Effector memory CD8-positive, alpha-beta T cell (primary cell): ENCODE measurements around the gene CYB5R3.

Experiments used
- ATAC-seq: fragments of 150-1000 bp; cut with Tn5 transposase; replicated peaks from 2 replicates; pipeline ENCODE4 v1.10.0; 2021; ENCODE audit warnings: mild to moderate bottlenecking, moderate library complexity
- DNase-seq, 3 experiments: peaks; one replicate each; pipeline ENCODE4 v3.0.0; 2021
- H3K27ac Mint-ChIP-seq, 2 donors: one replicate each; pipeline ENCODE4 v1.8.0; 2022; ENCODE audit warnings: mild to moderate bottlenecking in 2 of 2, mixed read lengths in 2 of 2, moderate library complexity in 2 of 2
- H3K27me3 Mint-ChIP-seq, 2 donors: one replicate each; pipeline ENCODE4 v1.8.0; 2022; ENCODE audit warnings: mixed read lengths in 2 of 2
- H3K36me3 Mint-ChIP-seq: one replicate; pipeline ENCODE4 v1.8.0; 2022; ENCODE audit warnings: mild to moderate bottlenecking, moderate library complexity, mixed read lengths; ENCODE audit not compliant: insufficient read depth
- H3K4me1 Mint-ChIP-seq, 2 donors: one replicate each; pipeline ENCODE4 v1.8.0; 2022; ENCODE audit warnings: low read depth in 2 of 2, mixed read lengths in 2 of 2
- H3K4me3 Mint-ChIP-seq, 2 donors: one replicate each; pipeline ENCODE4 v1.8.0; 2022; ENCODE audit warnings: mild to moderate bottlenecking in 2 of 2, mixed read lengths in 2 of 2, moderate library complexity in 2 of 2
- H3K9me3 Mint-ChIP-seq, 2 donors: one replicate each; pipeline ENCODE4 v1.8.0; 2022; ENCODE audit warnings: mixed read lengths in 2 of 2

CYB5R3 gene

DNA sequence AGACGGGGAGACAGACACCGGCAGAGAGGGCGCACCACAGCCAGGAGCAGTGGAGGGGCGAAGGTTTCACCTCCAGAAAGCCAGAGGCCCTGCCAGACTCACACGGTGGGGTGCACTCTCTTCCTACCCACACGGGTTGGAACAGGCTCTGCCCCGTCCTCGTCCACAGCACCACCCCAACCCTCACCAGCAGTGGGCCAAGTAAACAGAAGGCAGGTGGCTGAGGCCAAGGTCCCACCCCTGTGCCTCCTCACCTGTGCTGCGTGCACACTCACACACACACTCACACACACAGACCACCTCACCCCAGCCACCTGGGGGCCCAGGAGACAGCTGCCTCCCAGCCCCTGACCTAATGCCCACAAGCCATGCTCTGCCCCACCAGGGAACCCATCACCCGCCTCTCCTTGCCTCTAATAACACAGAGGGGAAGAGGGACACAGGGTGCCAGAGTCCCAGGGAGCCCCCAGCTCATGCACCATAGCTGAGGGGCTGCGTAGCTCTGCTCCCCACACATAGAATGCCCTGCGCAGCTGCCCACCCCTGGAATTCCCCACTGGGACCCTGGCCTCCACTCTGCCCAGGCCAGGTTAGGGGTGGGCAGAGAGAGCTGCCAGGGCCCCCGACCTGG is 3.1 kb downstream of the CYB5R3 start:
- no peaks in the 10 kb centered on the region for H3K27me3 Mint-ChIP-seq
- H3K36me3 Mint-ChIP-seq: peaks cover 30% of the 10 kb centered on the region
- H3K4me1 Mint-ChIP-seq: peaks cover 29 to 36% of the 10 kb centered on the region in 2 donors
- H3K27ac Mint-ChIP-seq: peak overlapping the region in 1 of 2 donors; percentile 65
- H3K4me3 Mint-ChIP-seq: peak overlapping the region in 1 of 2 donors; percentile 15
- no peak for ATAC-seq
- H3K9me3 Mint-ChIP-seq: no peaks in the 10 kb centered on the region
- no peak for DNase-seq

- Mint-ChIP-seq H3K9me3 (no peaks in the 10 kb centered on the region), H3K27me3 (no peaks in the 10 kb centered on the region), H3K4me1 (peaks cover 29 to 37% of the 10 kb centered on the region in 2 donors), H3K4me3 (no peak overlapping the region), H3K36me3 (peaks cover 27% of the 10 kb centered on the region), H3K27ac (peak overlapping the region in 1 of 2 donors; percentile 65)
- ATAC-seq: no peak
- no peak for DNase-seq
These were observed 3.8 kb downstream of the CYB5R3 start for GRCh38 chr22:42645341-42645937.

GRCh38 chr22:42644422-42645340 is 4.5 kb downstream of the CYB5R3 start:
- H3K4me3 Mint-ChIP-seq: no peak overlapping the region
- DNase-seq: no peak

DNA sequence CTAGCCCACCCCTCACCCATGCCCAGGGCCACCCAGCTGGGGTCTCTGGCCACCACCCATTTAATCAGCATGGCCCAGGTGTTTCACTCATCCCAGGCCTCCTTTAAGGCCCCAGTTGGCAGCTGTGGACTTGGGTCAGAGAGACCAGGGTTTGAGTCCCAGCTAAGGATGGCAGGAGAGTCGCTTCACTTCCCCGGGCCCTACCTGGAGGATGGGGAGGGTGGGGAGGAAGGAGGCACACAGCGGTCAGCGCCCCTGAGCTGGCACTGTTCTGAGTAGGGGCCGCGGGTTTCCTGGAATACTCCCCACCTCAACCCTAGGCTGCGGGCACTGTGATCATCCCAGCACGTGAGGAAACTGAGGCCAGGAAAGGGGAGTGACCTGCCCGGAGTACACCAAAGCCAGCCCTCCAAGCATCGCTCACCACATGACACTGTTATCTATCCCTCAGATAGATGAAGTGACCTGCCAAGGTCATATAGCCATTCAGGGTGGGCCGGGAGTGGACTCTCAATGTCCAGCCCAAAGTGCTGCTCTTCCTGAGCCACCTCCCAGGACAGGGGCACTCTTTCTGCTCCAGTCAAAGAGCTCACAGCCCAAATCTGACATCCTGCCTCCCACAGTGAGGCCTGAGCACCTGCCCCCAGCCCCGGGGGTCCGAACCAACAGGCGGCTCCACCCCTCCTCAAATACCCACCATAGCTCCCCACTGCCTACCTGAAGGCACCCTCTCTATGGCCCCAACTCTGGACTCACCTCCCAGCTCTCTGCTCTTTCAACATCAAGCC is 5.4 kb downstream of the CYB5R3 start:
- peak overlapping the region in 1 of 2 donors; percentile 7 for H3K27ac Mint-ChIP-seq
- peaks cover 29 to 38% of the 10 kb centered on the region in 2 donors for H3K4me1 Mint-ChIP-seq
- no peak for DNase-seq
- H3K4me3 Mint-ChIP-seq: no peak overlapping the region
- no peak for ATAC-seq
- H3K9me3 Mint-ChIP-seq: no peaks in the 10 kb centered on the region
- H3K36me3 Mint-ChIP-seq: peaks cover 21% of the 10 kb centered on the region
- no peaks in the 10 kb centered on the region for H3K27me3 Mint-ChIP-seq

More at GRCh38 chr22:42644422-42645340, 4.5 kb downstream of the CYB5R3 start:
- peaks cover 29 to 38% of the 10 kb centered on the region in 2 donors for H3K4me1 Mint-ChIP-seq
- peaks cover 20% of the 10 kb centered on the region for H3K36me3 Mint-ChIP-seq
- peak overlapping the region; percentile 7 to 65 for H3K27ac Mint-ChIP-seq
- H3K27me3 Mint-ChIP-seq: no peaks in the 10 kb centered on the region
- no peaks in the 10 kb centered on the region for H3K9me3 Mint-ChIP-seq
- ATAC-seq: no peak

DNA sequence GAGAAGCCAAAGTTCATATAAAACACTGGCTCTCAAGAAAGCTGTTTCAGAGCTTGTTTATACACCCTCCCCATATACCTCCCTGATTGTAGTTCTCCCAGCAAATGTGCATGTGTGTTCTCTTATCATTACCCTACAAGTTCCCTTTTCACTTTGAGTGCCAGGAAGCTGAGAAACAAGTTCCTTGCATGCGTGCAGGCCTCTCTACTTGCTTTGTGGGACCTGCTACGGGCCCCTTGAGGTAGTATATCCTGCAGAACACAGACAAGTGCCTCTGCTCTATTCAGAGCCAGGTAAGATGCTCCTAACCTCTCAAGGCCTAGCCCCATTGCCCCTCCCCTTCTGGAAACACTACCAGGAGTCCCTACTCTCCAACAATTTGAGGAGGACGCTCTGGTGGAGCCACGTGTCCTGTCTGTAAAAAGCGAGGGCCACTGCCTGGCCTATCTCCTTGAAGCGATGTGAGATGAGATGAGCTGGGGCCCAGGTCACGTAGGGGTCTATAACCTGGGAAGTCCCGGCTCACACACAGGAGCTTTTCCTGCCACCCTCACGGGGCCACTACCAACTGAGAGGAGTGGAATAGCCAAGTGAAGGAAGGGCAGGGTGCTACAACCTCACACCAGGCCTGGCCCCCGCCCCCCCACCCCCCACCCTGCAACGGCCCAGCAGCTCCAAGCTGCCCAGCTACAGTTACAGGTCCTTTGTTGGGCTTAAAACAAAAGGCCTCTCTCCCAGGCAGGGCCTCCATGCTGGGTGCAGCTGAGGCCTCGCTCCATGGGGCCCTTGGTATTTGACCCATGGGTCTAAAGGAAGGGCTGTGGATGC is 6.2 kb downstream of the CYB5R3 start:
- DNase-seq: no peak
- Mint-ChIP-seq H3K4me1 (peaks cover 22 to 33% of the 10 kb centered on the region in 2 donors), H3K9me3 (no peaks in the 10 kb centered on the region), H3K27ac (no peak overlapping the region), H3K36me3 (peaks cover 15% of the 10 kb centered on the region), H3K27me3 (no peaks in the 10 kb centered on the region), H3K4me3 (no peak overlapping the region)
- no peak for ATAC-seq

DNA sequence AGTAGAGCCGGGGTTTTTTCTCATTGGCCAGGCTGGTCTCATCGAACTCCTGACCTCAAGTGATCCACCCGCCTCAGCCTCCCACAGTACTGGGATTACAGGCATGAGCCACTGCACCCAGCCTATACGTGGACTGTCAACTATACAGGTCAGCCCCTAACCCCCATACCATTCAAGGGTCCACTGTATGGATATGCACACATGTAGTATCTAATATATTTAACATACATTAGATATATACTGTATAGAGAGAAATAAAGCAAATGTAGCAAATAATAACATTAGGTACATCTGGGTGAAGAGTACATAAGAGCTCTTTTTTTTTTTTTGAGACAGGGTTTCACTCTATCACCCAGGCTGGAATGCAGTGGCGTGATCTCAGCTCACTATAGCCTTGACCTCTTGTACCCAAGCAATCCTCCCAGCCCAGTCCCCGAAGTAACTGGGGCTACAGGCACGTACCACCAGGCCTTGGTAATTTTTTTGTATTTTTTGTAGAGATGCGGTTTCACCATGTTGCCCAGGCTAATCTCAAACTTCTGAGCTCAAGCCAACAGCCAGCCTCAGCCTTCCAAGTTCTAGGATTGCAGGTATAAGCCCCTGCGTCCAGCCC is 7.3 kb downstream of the CYB5R3 start:
- H3K27me3 Mint-ChIP-seq: no peaks in the 10 kb centered on the region
- no peaks in the 10 kb centered on the region for H3K9me3 Mint-ChIP-seq
- DNase-seq: no peak
- peak overlapping the region; percentile 44 to 82 for H3K27ac Mint-ChIP-seq
- ATAC-seq: no peak
- H3K4me3 Mint-ChIP-seq: no peak overlapping the region
- H3K4me1 Mint-ChIP-seq: peaks cover 18 to 30% of the 10 kb centered on the region in 2 donors
- H3K36me3 Mint-ChIP-seq: peaks cover 13% of the 10 kb centered on the region

DNA sequence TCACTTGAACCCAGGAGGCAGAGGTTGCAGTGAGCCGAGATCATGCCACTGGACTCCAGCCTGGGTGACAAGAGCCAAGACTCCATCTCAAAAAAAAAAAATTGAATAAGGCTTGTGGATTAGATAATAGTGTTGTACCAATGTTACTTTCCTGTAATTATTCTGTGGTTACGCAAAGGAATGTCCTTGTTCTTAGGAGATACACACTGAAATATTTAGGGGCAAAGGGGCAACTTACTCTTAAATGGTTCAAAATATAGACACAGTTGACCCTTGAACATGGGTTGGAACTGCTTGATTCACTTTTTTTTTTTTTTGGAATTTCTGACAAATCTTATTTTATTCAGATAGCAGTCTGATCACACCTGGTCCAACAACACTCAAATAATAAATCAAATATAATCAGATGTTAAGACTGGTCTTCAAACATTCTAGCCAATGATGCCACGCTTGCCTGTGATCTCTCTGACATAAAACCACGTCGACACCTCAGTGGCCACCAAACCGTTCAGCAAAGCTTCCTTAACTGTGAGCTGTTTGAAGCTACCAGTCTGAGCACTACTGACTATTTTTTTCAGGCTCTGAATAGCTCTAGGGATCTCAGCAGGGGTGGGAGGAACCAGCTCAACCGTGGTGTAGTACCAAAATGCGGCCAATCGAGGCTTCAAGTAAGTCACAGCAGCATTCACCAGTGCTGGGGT is 9.5 kb downstream of the CYB5R3 start:
- H3K27ac Mint-ChIP-seq: no peak overlapping the region
- H3K9me3 Mint-ChIP-seq: no peaks in the 10 kb centered on the region
- no peak for DNase-seq
- H3K27me3 Mint-ChIP-seq: no peaks in the 10 kb centered on the region
- peaks cover 24% of the 10 kb centered on the region for H3K36me3 Mint-ChIP-seq
- H3K4me1 Mint-ChIP-seq: peaks cover 11 to 16% of the 10 kb centered on the region in 2 donors
- peak; percentile 21 for ATAC-seq
- no peak overlapping the region for H3K4me3 Mint-ChIP-seq

- Mint-ChIP-seq H3K27ac (no peak overlapping the region), H3K27me3 (no peaks in the 10 kb centered on the region), H3K9me3 (no peaks in the 10 kb centered on the region), H3K4me1 (peaks cover 0 to 8% of the 10 kb centered on the region in 2 donors), H3K4me3 (no peak overlapping the region), H3K36me3 (peaks cover 36% of the 10 kb centered on the region)
- DNase-seq (no peak), ATAC-seq (no peak)
These were observed 11.6 kb downstream of the CYB5R3 start for GRCh38 chr22:42637555-42637954.

- Mint-ChIP-seq H3K4me1 (peaks cover 0 to 8% of the 10 kb centered on the region in 2 donors), H3K9me3 (no peaks in the 10 kb centered on the region), H3K4me3 (no peak overlapping the region), H3K36me3 (peaks cover 38% of the 10 kb centered on the region), H3K27me3 (no peaks in the 10 kb centered on the region), H3K27ac (no peak overlapping the region)
- DNase-seq: no peak
- ATAC-seq: no peak
These were observed 12.7 kb downstream of the CYB5R3 start for GRCh38 chr22:42636506-42636905.

DNA sequence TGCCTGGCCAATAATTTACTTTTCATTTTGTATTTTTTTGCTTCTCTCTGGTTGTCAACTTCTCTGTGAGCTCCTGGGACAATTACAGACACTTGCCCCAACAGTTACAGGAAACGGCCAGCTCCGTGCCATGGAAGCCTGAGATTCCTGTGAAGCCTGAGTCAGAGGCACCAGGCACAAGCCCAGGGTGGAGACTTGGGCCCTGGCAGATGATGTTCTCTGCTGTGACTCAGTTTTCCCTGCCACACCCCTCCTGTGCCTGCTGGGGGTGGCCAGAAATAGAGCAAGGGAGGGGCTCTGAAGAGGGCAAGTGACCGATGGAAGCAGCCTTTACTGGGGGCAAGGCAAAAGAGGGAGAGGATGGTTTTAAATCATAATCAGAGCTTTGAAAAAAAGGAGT is 13.7 kb downstream of the CYB5R3 start:
- peaks cover 0 to 7% of the 10 kb centered on the region in 2 donors for H3K4me1 Mint-ChIP-seq
- no peaks in the 10 kb centered on the region for H3K27me3 Mint-ChIP-seq
- H3K9me3 Mint-ChIP-seq: no peaks in the 10 kb centered on the region
- H3K4me3 Mint-ChIP-seq: no peak overlapping the region
- H3K27ac Mint-ChIP-seq: peak overlapping the region in 1 of 2 donors; percentile 41
- ATAC-seq (no peak), DNase-seq (no peak)
- peaks cover 35% of the 10 kb centered on the region for H3K36me3 Mint-ChIP-seq

- H3K4me3 Mint-ChIP-seq: no peak overlapping the region
- peaks cover 30% of the 10 kb centered on the region for H3K36me3 Mint-ChIP-seq
- DNase-seq: no peak
- ATAC-seq: no peak
- peaks cover 0 to 6% of the 10 kb centered on the region in 2 donors for H3K4me1 Mint-ChIP-seq
- no peaks in the 10 kb centered on the region for H3K9me3 Mint-ChIP-seq
- H3K27me3 Mint-ChIP-seq: no peaks in the 10 kb centered on the region
- H3K27ac Mint-ChIP-seq: no peak overlapping the region
These were observed 16.2 kb downstream of the CYB5R3 start for GRCh38 chr22:42633013-42633412.

GRCh38 chr22:42632096-42632495 is 17.1 kb downstream of the CYB5R3 start:
- H3K27ac Mint-ChIP-seq: no peak overlapping the region

More at GRCh38 chr22:42632096-42632495, 17.1 kb downstream of the CYB5R3 start:
- H3K36me3 Mint-ChIP-seq: peaks cover 34% of the 10 kb centered on the region
- H3K4me1 Mint-ChIP-seq: peaks cover 0 to 2% of the 10 kb centered on the region in 2 donors
- ATAC-seq: no peak
- DNase-seq: no peak
- H3K27me3 Mint-ChIP-seq: no peaks in the 10 kb centered on the region
- no peaks in the 10 kb centered on the region for H3K9me3 Mint-ChIP-seq
- H3K4me3 Mint-ChIP-seq: no peak overlapping the region
